H1 (cell line): ENCODE measurements around the gene TRAK1.
"Not testable (repeated sequence)": the region's sequence is repeated elsewhere in the genome, so short reads cannot be mapped to it uniquely, and the experiment has no call there.

ENCODE experiments used
- ATF3 ChIP-seq: IDR thresholded peaks from 2 replicates; pipeline ENCODE4 v1.6.1; 2011; ENCODE audit warnings: low read depth, mild to moderate bottlenecking, low read length; ENCODE audit not compliant: insufficient read depth
- CHD1 ChIP-seq: IDR thresholded peaks from 2 replicates; pipeline ENCODE4 v1.6.1; 2012; ENCODE audit warnings: low read depth, low read length, improper control_type of control experiment
- CTCF ChIP-seq, 3 experiments: IDR thresholded peaks; 1 replicate in 2 of 3; 2 replicates in 1 of 3; pipeline versions ENCODE4 v1.5.1 to v1.6.1; 2011; ENCODE audit warnings: low read length in 3 of 3, mild to moderate bottlenecking in 3 of 3, inconsistent platforms in 2 of 3, low read depth in 1 of 3, moderate library complexity in 1 of 3; ENCODE audit not compliant: insufficient read depth in 1 of 3; ENCODE audit errors: control extremely low read depth in 1 of 3
- EP300 ChIP-seq, 2 experiments: IDR thresholded peaks; 1 replicate in 1 of 2; 2 replicates in 1 of 2; pipeline ENCODE4 v1.6.1; 2011 to 2012; ENCODE audit warnings: low read depth in 2 of 2, low read length in 2 of 2, mild to moderate bottlenecking in 2 of 2, borderline replicate concordance in 1 of 2, inconsistent platforms in 1 of 2, moderate library complexity in 1 of 2
- JUND ChIP-seq: IDR thresholded peaks from 2 replicates; pipeline ENCODE4 v1.6.1; 2011; ENCODE audit warnings: mild to moderate bottlenecking, improper control_type of control experiment, low read length
- POLR2A ChIP-seq, 2 experiments: IDR thresholded peaks; 1 replicate in 1 of 2; 2 replicates in 1 of 2; pipeline ENCODE4 v1.6.1; 2011; ENCODE audit warnings: low read depth in 2 of 2, low read length in 2 of 2, mild to moderate bottlenecking in 2 of 2; ENCODE audit errors: control extremely low read depth in 1 of 2
- RBBP5 ChIP-seq: IDR thresholded peaks from 2 replicates; pipeline ENCODE4 v1.7.1; 2012; ENCODE audit warnings: low read depth, mild to moderate bottlenecking, inconsistent platforms, low read length, moderate library complexity, borderline replicate concordance
- RFX5 ChIP-seq: IDR thresholded peaks from 2 replicates; pipeline ENCODE4 v1.6.1; 2011; ENCODE audit warnings: low read depth, low read length, improper control_type of control experiment, borderline replicate concordance
- TBP ChIP-seq: IDR thresholded peaks from 2 replicates; pipeline ENCODE4 v1.6.1; 2011; ENCODE audit warnings: low read depth, low read length, improper control_type of control experiment
- TF ChIP-seq, protein P1 (sequence below): IDR thresholded peaks from 2 replicates; pipeline ENCODE4 v1.6.1; 2012; ENCODE audit warnings: inconsistent platforms
- TF ChIP-seq, protein P2 (sequence below): IDR thresholded peaks from 2 replicates; pipeline ENCODE4 v1.6.1; 2012; ENCODE audit warnings: low read length, inconsistent platforms

DNA sequence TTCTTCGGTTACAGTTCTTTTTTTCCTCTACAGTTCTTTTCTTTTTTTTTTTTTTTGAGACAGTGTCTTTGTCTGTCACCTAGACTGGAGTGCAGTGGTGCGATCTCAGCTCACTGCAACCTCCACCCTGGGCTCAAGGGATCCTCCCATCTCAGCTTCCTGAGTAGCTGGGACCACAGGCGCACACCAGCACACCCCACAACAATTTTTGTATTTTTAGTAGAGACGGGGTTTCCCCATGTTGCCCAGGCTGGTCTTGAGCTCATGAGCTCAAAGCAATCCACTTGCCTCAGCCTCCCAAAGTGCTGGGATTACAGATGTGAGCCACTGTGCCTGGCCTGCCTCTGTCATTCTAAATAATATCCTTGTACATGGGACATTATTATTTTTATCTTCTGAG, 42.6 kb upstream of the TRAK1 start:
- TF ChIP-seq CTCF (IDR thresholded peaks at IDR 0.05; ENCODE audit: control extremely low read depth in 1 of 3, insufficient read depth in 1 of 3, low read depth in 1 of 3, low read length in 3 of 3); CHD1; ATF3; POLR2A (IDR thresholded peaks at IDR 0.05; ENCODE audit: control extremely low read depth in 1 of 2, low read depth in 2 of 2, low read length in 2 of 2); RBBP5; TBP; EP300 (IDR thresholded peaks at IDR 0.05; ENCODE audit: borderline replicate concordance in 1 of 2, low read depth in 2 of 2, low read length in 2 of 2); JUND; RFX5: not testable (repeated sequence)
- TF ChIP-seq, protein P1, sequence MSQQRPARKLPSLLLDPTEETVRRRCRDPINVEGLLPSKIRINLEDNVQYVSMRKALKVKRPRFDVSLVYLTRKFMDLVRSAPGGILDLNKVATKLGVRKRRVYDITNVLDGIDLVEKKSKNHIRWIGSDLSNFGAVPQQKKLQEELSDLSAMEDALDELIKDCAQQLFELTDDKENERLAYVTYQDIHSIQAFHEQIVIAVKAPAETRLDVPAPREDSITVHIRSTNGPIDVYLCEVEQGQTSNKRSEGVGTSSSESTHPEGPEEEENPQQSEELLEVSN = not testable (repeated sequence)
- TF ChIP-seq, protein P2, sequence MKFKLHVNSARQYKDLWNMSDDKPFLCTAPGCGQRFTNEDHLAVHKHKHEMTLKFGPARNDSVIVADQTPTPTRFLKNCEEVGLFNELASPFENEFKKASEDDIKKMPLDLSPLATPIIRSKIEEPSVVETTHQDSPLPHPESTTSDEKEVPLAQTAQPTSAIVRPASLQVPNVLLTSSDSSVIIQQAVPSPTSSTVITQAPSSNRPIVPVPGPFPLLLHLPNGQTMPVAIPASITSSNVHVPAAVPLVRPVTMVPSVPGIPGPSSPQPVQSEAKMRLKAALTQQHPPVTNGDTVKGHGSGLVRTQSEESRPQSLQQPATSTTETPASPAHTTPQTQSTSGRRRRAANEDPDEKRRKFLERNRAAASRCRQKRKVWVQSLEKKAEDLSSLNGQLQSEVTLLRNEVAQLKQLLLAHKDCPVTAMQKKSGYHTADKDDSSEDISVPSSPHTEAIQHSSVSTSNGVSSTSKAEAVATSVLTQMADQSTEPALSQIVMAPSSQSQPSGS = not testable (repeated sequence)
